ENCODE measurements around the gene PLA2G4C. TPM values are rescaled to one million over a fixed set of nuclear protein-coding genes. Genes with fewer than 3 reads are reported as not detected.

PLA2G4C gene
- total RNA-seq, 1 donor from 2014 or later: 4.1 TPM

- Histone ChIP-seq H3K9ac (ENCODE audit: low read length) (no peak overlapping the region), H3K4me2 (ENCODE audit: low read length) (no peak overlapping the region), H3K27me3 (ENCODE audit: insufficient read depth, low read length) (no peaks in the 10 kb centered on the region), H4K20me1 (ENCODE audit: insufficient read depth, low read length) (no peaks in the 10 kb centered on the region), H3K4me3 (ENCODE audit: insufficient read depth, low read depth, low read length) (no peak overlapping the region), H3K9me3 (ENCODE audit: insufficient read depth, low read depth, low read length) (no peaks in the 10 kb centered on the region), H3K4me1 (ENCODE audit: insufficient read depth, low read length) (peaks cover 2% of the 10 kb centered on the region), H3K27ac (ENCODE audit: low read depth, low read length) (no peak overlapping the region), H2AFZ (ENCODE audit: low read depth, low read length) (no peak overlapping the region), H3K79me2 (ENCODE audit: insufficient read depth, low read length) (no peaks in the 10 kb centered on the region), H3K36me3 (ENCODE audit: insufficient read depth, low read length) (no peaks in the 10 kb centered on the region)
- Mint-ChIP-seq H3K4me1 (ENCODE audit: low read depth, unreplicated experiment) (no peaks in the 10 kb centered on the region), H3K27ac (ENCODE audit: unreplicated experiment) (no peak overlapping the region), H3K9me3 (ENCODE audit: unreplicated experiment) (no peaks in the 10 kb centered on the region), H3K36me3 (ENCODE audit: low read depth, unreplicated experiment) (peaks cover 3% of the 10 kb centered on the region), H3K4me3 (ENCODE audit: unreplicated experiment) (no peak overlapping the region), H3K27me3 (ENCODE audit: low read depth, unreplicated experiment) (no peaks in the 10 kb centered on the region)
- no peak for TF ChIP-seq EZH2 (IDR thresholded peaks at IDR 0.05; ENCODE audit: insufficient read depth, low read length)
- TF ChIP-seq, protein P1, sequence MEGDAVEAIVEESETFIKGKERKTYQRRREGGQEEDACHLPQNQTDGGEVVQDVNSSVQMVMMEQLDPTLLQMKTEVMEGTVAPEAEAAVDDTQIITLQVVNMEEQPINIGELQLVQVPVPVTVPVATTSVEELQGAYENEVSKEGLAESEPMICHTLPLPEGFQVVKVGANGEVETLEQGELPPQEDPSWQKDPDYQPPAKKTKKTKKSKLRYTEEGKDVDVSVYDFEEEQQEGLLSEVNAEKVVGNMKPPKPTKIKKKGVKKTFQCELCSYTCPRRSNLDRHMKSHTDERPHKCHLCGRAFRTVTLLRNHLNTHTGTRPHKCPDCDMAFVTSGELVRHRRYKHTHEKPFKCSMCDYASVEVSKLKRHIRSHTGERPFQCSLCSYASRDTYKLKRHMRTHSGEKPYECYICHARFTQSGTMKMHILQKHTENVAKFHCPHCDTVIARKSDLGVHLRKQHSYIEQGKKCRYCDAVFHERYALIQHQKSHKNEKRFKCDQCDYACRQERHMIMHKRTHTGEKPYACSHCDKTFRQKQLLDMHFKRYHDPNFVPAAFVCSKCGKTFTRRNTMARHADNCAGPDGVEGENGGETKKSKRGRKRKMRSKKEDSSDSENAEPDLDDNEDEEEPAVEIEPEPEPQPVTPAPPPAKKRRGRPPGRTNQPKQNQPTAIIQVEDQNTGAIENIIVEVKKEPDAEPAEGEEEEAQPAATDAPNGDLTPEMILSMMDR (IDR thresholded peaks at IDR 0.05; ENCODE audit: insufficient read depth, low read depth, low read length): peak; percentile 59
- no peak for FAIRE-seq
- peak; percentile 59 for DNase-seq (ENCODE audit: low read depth)
Measured at GRCh38 chr19:48102870-48103751, 7.5 kb downstream of the PLA2G4C start.

GRCh38 chr19:48095612-48096175 is 14.9 kb downstream of the PLA2G4C start:
- H3K9me3 Mint-ChIP-seq (ENCODE audit: unreplicated experiment): peaks cover 22% of the 10 kb centered on the region

More at GRCh38 chr19:48095612-48096175, 14.9 kb downstream of the PLA2G4C start:
- DNase-seq (ENCODE audit: low read depth) (peak; percentile 27), FAIRE-seq (peak; percentile 81)
- Mint-ChIP-seq H3K4me3 (ENCODE audit: unreplicated experiment) (no peak overlapping the region), H3K4me1 (ENCODE audit: low read depth, unreplicated experiment) (no peaks in the 10 kb centered on the region), H3K27me3 (ENCODE audit: low read depth, unreplicated experiment) (peaks cover 22% of the 10 kb centered on the region), H3K27ac (ENCODE audit: unreplicated experiment) (no peak overlapping the region), H3K36me3 (ENCODE audit: low read depth, unreplicated experiment) (peaks cover 17% of the 10 kb centered on the region)
- Histone ChIP-seq H2AFZ (ENCODE audit: low read depth, low read length) (no peak overlapping the region), H3K4me2 (ENCODE audit: low read length) (no peak overlapping the region), H3K79me2 (ENCODE audit: insufficient read depth, low read length) (no peaks in the 10 kb centered on the region), H3K9ac (ENCODE audit: low read length) (no peak overlapping the region), H3K4me1 (ENCODE audit: insufficient read depth, low read length) (peaks cover 2% of the 10 kb centered on the region), H3K27me3 (ENCODE audit: insufficient read depth, low read length) (no peaks in the 10 kb centered on the region), H3K36me3 (ENCODE audit: insufficient read depth, low read length) (no peaks in the 10 kb centered on the region), H3K27ac (ENCODE audit: low read depth, low read length) (no peak overlapping the region), H3K9me3 (ENCODE audit: insufficient read depth, low read depth, low read length) (peaks cover 3% of the 10 kb centered on the region), H3K4me3 (ENCODE audit: insufficient read depth, low read depth, low read length) (no peak overlapping the region), H4K20me1 (ENCODE audit: insufficient read depth, low read length) (no peaks in the 10 kb centered on the region)
- TF ChIP-seq EZH2 (IDR thresholded peaks at IDR 0.05; ENCODE audit: insufficient read depth, low read length): no peak
- TF ChIP-seq, protein P1 (IDR thresholded peaks at IDR 0.05; ENCODE audit: insufficient read depth, low read depth, low read length): no peak

Measured in astrocyte (in vitro differentiated cells and primary cell).